ENCODE data around the gene HSPG2.
"Not testable (repeated sequence)": the region's sequence is repeated elsewhere in the genome, so short reads cannot be mapped to it uniquely, and the experiment has no call there.

The HSPG2 gene

DNA sequence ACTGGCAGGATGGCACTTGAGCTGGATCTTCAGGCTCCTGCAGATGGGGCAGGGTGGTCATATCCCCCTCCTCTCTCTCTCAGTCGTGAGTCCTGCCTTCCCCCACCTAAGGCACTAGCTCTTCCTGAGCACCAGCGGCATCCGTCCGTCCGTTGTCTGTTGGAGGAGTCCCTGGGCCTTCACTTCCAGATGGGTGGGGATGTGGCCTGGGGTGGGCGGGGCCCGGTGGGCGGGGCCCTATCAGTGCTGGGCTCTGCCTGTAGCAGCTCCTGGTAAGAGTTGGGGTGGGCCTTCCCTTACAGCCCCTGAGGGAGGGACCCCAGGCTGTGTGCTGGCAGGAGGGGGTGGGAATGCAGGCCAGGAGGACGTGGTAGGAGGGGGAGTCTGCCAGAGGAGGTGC, 114.8 kb downstream of the HSPG2 start:
- DNase-seq = no peak

DNA sequence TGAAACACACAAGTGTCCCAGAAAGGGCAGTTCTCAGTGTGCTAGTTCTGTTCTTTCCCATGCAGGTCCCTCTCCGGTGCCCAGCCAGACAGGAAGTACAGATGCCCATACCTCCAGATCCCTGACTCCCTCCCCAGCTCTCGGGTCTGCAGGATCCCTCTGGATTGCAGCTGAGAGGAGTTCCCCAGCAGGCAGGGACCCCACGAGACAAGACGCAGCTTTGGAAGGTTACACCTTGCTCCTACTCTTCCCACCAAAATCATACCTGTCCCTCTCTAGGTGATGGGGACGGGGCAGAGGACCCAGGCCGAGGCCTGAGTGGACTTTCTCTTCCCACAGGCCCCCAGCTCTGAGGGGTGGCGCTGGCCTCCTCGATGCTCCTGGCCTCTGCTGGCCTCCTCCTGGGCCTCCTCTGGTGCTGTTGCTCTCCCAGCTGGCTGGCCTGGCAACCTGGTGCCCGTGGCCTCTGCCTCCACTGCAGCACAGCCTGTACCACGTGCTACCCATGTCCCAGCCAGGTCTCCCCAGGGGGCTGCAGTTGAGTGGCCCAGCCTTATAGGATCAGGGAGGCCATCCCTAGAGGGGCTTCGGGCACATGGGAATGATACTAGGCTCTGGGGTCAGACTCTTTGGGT, 115.6 kb downstream of the HSPG2 start:
- no peak for DNase-seq

DNA sequence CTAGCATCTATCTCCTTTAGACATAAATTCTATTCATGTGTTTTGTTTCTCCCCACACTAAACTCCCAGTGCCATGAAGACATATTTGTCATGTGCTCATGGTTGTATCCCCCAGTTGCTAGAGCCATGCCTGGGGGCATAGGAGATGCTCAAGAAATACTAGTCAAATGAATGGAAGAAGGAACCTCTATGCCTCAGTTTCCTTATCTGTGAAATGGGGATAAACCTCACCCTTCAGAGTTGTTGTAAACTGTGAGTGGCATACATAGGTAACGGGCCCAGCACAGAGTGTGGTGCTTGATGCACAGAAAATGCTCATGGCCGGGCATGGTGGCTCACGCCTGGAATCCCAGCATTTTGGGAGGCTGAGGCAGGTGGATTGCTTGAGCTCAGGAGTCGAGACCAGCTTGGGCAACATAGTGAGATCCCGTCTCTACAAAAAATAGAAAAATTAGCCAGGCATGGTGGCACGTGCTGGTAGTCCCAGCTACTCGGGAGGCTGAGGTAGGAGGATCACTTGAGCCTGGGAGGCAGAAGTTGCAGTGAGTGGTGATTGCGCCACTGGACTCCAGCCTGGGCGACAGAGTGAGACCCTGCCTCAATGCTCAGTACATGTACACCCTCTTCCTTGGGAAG, 116.4 kb downstream of the HSPG2 start:
- no peak for DNase-seq

DNA sequence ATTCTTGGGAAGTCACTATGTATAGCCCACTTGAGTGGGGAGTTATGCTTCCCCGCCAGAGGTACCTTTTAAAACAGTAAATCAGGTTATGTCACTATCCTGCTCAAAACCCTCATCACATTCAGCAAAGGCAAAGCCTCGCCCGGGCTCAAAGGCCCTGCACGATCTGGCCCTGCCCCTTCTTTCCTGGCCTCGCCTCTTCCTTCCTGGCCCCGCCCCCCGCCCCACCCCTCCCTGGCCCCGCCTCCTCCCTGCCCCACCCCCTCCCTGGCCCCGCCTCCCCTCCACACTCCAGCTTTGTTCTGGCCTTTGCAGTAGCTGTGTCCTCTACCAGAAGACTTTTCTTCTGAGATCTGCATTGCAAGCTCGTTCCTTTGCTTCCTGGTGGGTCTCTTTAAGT, 118.5 kb downstream of the HSPG2 start:
- peak in 1 of 3 experiments; percentile 8 for DNase-seq

DNA sequence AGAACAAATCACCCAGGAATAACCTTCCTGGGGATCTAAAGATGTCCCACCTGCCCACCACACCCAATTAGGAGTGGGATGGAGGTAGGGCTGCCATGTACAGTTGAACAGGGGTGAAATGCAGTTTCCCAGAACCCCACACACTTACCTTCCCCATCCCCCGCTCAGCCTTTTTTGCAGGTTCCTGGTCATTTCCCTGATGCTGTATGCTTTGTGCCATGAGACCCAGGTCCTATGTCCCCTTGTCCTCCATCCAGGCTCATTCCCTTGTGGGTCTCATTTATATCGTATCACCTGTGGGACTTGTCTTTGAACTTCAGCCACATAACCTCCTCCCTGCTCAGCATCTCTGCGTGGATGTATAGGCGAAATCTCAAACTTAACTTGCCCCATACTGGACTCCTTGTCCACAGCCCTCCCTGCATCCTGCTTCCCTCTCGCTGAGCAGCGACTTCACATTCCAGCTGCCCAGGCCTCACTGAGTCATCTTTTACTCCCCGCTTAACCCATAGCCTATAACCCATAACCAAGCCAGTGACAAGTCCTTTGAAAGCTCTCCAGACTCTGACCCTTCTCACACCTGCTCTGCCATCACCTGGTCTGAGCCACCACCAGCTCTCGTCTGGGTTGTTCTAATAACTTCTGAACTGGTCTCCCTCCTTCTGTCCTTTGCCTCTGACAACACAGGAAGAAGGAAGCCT, 120.4 kb downstream of the HSPG2 start:
- no peak for DNase-seq

DNA sequence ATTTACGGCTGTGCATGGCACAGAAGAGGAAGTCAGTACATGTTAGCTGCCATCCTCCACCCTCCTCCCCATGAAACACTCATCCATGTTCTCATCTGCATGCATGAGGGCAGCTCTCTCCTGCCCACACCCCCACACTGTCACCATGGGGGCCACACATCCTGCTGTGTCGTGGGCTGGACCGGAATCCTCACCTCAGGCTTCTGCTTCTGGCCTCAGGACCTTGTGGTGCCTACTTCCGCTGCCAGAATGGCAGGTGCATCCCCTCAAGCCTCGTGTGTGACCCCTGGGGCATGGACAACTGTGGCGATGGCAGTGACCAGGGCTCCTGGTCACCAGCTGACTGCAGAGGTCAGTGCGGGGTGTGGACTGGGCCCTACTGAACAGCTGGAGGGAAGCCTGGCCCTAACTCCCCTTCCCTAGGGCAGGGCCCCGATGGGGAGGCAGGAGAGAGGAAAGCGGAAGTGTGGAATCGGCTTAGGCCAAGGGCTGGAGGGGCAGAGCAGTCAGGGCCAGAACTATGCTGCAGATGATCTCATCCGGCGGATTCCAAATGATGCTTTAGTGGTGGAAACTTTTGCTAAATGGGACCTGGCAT, 121.3 kb downstream of the HSPG2 start:
- DNase-seq = no peak

DNA sequence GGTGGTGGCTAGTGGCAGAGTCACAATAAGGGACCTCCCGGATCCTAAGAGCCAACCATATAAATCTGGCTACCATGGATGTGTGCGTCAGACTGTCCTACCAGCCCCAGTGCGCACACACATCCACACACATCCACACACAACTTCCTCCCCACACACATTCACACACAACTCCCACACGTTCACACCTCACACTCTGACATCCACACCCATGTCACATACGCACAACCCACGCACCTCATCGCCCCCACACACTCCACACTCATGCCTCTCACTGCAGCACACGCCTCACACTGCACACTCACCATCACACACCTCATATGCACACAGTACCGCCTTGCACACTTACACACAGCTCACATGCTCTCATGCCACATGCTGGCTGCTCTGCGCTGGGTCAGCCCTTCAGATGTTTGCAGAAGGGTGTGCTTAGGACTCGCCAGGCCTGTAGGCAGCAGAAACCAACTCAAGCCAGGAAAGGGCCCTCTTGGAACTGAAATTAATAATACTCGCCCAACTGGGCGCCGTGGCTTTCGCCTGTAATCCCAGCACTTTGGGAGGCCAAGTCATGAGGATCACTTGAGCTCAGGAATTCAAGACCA, 122.0 kb downstream of the HSPG2 start:
- no peak for DNase-seq

DNA sequence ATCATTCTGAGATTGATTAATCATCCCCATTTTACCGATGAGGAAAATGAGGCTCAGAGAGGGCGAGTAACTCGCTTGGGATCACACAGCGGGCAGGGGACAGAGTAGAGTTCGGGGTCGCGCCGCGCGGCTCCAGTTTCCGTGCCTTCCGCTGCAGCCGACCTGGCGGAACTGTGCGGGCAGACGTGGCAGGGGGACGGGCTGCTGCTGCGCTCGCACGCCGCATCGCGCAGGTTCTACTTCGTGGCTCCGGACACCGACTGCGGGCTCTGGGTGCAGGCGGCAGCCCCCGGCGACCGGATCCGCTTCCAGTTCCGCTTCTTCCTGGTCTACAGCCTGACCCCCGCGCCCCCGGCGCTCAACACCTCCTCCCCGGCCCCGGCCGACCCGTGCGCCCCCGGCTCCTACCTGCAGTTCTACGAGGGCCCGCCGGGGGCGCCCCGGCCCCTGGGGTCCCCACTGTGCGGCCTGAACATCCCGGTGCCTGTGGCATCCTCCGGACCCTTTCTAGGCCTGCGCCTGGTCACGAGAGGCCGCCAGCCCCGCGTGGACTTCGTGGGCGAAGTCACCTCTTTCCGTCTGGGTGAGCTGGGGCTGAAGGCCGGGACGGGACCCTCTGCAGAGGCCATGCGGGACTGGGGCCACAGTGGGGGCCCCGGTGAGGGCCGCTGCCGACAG, 122.7 kb downstream of the HSPG2 start:
- DNase-seq = no peak

DNA sequence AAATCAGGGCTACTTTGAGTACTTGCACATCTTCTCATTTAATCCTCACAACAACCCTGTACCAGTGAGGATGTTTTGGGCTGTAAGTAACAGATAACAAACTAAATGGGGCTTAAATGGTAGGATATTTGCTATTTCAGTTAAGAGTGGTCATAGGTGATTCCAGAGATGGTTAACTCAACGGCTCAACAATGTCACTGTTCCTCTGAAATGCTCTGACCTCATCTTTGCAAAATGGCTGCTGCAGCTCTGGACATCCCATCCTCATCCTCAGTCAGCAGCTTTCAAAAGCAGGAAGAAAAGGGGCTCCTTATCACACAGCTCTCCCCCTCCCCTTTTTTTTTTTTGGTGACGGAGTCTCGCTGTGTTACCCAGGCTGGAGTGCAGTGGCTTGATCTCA, 123.6 kb downstream of the HSPG2 start:
- no peak for DNase-seq

DNA sequence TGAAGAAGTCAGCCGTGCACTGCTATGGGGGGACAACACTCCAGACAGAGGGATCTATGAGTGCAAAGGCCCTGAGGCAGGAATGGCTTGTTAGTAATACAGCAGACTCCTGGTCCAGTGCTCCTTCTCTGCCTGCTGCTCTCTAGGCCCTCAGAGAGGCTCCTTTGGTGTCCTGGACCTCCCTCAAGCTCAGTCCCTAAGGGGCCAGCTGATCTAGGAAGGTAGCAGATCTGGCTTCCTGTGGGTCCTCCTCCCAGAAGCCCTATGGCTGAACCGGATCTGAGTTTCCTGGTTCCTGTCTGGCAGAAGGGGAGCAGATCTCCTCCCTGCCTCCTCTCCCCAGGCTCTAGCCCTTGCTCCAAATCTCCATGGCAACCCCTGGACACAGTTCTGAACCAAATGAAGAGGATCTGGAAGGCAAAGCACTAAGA, 125.2 kb downstream of the HSPG2 start, which contains the start of gene LDLRAD2:
TSS of gene LDLRAD2 (plus strand) at position 391 of the 431 bp plus-strand sequence. CDS start 187 bp downstream, outside the sequence.
- DNase-seq = no peak

DNA sequence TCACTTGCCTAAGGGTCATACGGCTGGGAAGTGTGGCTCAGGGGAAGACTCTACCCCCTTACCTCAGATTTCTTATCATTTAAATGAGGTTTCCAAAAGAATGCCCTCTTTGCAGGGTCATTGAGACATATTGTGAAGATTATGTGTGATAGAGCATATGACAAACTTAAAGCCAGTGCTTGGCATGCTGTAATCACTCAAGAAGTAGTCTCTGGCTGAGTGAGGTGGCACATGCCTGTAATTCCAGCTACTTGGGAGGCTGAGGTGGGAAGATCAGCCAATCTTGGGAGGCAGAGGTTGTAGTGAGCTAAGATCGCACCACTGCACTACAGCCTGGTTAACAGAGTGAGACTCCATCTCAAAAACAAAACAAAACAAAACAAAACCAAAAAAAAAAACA, 132.6 kb downstream of the HSPG2 start:
- DNase-seq = no peak

DNA sequence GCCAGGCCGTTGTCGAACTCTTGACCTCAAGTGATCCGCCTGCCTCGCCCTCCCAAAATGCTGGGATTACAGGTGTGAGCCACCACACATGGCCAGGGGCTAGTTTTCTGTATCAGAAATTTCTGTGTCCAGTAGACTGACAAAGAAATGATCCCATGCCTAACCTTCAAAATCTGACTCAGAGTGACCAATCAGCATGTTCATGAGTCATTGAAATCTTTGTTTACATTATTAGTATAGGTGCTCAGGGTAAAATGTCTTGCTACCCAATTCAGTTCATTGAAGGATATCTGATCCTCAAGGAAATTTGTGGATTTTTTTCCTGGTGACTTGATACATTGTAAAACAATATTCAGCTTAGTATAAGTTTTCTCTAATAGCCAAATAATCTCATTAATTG, 136.0 kb downstream of the HSPG2 start:
- no peak for DNase-seq

DNA sequence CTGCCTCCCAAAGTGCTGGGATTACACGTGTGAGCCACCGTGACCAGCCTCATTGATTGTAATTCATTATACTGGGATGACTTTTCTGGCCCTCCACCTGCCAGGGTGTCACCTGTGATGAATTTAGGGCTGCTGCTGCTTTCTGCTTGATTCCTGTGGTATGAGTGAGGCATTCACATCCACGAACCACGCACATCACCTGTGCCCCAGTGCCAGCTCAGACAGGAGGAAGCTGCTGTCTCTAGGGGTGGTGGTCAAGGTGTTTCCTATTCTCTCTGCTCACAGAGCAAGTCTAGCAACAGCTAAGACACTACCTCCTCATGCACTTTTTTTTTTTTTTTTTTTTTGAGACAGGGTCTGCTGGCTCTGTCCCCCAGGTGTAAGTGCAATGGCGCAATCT, 137.4 kb downstream of the HSPG2 start:
- no peak for DNase-seq

DNA sequence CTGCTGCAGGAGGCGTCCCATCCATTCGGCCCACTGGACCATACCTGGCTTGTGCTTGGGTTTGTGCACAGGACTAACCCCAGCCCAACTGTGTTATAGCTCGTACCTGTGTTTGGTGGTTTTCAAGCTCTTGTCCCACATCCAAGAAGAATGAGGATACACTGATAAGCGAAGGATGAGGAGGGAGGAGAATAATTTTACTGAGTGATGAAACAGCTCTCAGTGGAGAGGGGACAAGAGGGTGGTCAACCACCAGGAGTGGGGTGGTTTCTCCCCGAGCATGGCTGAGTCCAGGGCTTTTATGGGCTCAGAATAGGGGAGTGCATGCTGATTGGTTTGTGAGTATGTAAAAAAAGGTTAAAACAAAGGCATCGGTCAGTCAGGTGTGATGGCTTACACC, 142.0 kb downstream of the HSPG2 start:
- DNase-seq = no peak

DNA sequence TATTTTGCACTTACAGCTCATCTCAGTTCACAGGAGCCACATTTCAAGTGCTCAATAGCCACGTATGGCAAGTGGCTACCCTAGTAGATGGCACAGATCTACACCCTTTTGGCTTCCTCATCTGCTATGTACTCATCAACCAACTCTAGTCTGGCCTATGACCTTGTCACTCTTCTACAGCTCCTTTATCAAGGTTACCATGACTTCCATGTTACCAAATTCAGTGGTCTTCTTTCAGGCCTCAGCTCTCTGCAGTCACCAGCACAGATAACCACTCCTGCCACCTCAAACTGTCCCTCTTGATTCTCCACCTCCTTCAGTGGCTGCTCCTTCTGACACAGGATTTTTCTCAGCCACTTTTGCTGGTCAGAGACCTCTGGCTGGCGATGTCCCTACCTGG, 142.5 kb downstream of the HSPG2 start:
- DNase-seq = no peak

DNA sequence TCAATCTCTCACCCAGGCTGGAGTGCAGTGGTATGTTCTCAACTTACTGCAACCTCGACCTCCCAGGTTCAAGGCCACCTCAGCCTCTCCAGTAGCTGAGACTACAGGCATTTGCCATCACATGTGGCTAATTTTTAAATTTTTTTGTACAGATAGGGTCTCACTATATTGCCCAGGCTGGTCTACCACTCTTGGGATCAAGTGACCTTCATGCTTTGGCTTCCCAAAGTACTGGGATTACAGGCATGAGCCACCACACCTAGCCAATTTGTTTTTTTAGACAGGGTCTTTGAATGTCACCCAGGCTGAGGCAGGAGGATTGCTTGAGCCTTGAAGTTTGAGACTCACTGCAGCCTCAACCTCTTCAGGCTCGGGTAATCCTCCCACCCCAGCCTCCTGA, 144.0 kb downstream of the HSPG2 start:
- no peak for DNase-seq

DNA sequence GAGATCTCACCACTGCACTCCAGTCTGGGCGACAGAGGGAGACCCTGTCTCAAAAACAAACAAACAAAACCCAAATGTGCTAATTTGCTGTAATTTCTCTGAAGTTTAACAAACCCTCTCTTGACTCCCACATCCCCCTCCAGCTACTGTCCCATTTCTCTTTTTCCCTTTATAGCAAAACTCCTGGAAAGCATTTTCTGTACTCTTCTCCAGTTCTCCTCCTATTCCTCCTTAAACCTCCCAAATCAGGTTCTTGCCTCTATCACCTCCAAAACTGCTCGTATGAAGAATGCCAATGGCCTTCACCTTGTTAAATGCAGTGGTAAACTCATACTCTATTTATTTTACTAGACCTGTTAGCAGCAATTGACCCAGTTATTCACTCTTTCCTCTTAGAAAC, 150.5 kb downstream of the HSPG2 start:
- DNase-seq = no peak

DNA sequence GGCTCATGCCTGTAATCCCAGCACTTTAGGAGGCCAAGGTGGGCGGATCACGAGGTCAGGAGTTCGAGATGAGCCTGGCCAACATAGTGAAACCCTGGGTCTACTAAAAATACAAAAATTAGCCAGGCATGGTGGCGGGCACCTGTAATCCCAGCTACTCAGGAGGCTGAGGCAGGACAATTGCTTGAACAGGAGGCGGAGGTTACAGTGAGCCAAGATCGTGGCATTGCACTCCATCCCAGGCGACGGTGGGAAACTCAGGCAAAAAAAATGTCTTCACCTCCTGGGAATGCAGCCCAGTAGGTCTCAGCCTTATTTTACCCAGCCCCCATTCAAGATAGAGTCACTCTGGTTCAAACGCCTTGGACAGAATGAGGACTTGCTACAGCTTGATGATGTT, 151.3 kb downstream of the HSPG2 start:
- not testable (repeated sequence) for DNase-seq

DNA sequence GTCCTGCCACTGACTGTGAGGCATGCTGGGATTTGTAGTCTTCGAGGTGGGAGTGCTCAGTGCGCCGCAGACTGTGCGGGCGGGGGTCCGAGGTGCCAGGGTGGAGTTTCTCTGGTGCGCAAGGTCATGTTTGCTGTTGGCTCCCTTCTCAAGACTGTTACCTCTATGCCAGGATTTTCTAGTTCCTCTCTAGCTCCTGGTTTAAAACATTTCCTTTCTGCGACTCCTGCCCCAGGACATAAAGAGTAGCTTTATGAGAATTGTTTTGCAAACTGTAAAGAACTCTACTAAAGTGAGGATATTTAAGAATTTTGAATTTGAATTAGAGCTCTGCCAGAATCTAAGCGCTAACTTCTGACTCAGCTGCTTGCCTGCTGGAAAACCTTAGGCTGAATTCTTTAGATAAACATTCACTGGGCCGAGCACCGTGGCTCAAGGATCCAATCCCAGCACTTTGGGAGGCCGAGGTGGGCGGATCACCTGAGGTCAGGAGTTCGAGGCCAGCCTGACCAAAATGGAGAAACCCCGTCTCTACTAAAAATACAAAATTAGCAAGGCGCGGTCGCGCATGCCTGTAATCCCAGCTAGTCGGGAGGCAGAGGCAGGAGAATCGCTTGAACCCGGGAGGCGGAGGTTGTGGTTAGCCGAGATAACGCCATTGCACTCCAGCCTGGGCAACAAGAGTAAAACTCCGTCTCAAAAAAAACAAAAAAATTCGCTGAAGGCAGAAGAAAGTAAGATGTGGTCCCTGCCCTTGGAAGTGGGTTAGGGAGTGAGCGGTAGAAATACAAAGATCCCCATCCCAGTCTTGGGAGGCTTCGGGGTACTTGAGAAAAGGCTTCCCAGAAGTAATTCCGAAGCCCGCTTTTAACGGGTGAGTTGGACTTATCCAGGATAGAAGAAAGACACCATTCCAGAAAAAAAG, 153.2 kb downstream of the HSPG2 start:
- DNase-seq = no peak

DNA sequence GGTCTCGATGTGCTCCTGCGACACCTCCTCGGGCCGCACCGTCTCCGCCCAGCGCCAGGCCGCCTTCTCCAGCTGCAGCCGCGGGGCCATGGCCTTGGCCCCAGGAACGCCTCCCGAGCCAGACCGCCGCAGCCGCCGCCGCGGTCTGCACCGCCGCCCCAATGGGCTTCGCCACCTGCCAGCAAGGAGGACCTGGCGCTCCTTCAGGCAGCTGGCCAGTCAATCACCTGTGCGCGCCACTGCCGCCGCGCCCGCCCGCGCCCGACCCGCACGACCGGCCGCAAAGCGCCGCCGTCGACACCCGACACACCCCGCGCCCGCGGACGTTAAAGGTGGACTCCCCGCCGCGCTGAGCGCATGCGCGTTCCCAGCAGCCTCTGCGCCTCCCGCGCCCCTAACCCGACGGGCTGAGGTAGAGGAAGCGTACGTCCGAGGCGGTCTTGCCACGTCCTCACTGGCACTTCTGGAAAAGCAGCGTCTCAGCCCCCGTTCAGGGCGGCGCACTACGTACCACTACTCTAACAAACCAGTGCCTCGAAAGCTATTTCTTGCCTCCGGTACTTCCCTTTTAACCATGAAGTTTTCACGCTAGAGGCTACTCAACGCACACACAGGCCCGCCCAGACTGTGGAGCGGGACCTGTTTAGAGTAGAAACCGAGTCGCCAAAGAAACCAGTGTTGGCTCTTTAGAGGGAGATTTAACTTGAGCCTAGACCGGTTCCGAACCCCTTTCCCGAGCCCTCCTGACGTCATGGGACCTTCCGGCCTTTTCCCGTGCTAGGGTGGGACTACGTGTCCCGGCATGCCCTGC, 154.0 kb downstream of the HSPG2 start, which contains the start of gene USP48:
TSS of gene USP48 (minus strand) at position 282 of the 811 bp plus-strand sequence. CDS start at position 90, 192 bp downstream.
- peak; percentile 97 to 98 (median 97) for DNase-seq

Measured in NCI-H1417 (cell line).